A673 (cell line): ENCODE data around the gene PROSER3.

ENCODE experiments used
- EZH2 ChIP-seq: fragments of 200-600 bp; sonication (generic); IDR thresholded peaks from 2 replicates; pipeline ENCODE4 v1.6.1; 2017; ENCODE audit warnings: borderline replicate concordance, low read depth, mild to moderate bottlenecking, mixed read lengths, antibody characterized with exemption, low read length; ENCODE audit not compliant: poor library complexity, severe bottlenecking
- TF ChIP-seq, protein P1 (sequence below): fragments of 300-800, 200-600 bp; sonication (generic); conservative IDR thresholded peaks from 2 replicates; pipeline ENCODE4 v1.5.1; 2017; ENCODE audit warnings: low read depth, mild to moderate bottlenecking, antibody characterized with exemption, low read length, moderate library complexity, mixed read lengths

DNA sequence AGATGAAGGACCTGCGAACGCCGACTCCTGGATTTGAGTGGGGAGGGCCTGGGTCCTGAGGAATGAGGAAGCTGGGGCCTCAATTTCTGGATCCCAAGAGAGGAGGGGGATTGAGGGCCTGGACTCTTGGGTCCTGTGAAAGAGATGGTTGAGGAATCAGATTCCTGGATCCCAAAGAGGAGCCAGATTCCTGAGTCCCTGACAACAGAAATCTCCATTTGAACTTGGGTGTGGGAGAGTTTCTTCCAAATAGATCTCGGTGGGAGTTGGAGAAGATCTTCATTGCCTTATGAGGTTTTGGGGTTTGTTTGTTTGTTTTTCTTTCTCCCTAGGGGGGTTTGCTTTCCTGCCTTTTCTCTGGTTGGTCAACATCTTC is 11.9 kb upstream of the PROSER3 start:
- TF ChIP-seq EZH2 = no peak
- TF ChIP-seq, protein P1, sequence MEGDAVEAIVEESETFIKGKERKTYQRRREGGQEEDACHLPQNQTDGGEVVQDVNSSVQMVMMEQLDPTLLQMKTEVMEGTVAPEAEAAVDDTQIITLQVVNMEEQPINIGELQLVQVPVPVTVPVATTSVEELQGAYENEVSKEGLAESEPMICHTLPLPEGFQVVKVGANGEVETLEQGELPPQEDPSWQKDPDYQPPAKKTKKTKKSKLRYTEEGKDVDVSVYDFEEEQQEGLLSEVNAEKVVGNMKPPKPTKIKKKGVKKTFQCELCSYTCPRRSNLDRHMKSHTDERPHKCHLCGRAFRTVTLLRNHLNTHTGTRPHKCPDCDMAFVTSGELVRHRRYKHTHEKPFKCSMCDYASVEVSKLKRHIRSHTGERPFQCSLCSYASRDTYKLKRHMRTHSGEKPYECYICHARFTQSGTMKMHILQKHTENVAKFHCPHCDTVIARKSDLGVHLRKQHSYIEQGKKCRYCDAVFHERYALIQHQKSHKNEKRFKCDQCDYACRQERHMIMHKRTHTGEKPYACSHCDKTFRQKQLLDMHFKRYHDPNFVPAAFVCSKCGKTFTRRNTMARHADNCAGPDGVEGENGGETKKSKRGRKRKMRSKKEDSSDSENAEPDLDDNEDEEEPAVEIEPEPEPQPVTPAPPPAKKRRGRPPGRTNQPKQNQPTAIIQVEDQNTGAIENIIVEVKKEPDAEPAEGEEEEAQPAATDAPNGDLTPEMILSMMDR = no peak
